Ishikawa (cell line): ENCODE results near the gene DNAJB13.

ENCODE experiments used
- EP300 ChIP-seq: IDR thresholded peaks from 2 replicates; pipeline ENCODE4 v1.6.1; 2012; ENCODE audit warnings: borderline replicate concordance
- TAF1 ChIP-seq: IDR thresholded peaks from 2 replicates; pipeline ENCODE4 v1.6.1; 2012; ENCODE audit warnings: low read depth, mild to moderate bottlenecking
- TEAD4 ChIP-seq: IDR thresholded peaks from 2 replicates; pipeline ENCODE4 v1.6.1; 2012
- ZBTB7A ChIP-seq: IDR thresholded peaks from 2 replicates; pipeline ENCODE4 v1.6.1; 2012; ENCODE audit warnings: low read depth
- TF ChIP-seq, protein P1 (sequence below): IDR thresholded peaks from 2 replicates; pipeline ENCODE4 v1.6.1; 2012

DNA sequence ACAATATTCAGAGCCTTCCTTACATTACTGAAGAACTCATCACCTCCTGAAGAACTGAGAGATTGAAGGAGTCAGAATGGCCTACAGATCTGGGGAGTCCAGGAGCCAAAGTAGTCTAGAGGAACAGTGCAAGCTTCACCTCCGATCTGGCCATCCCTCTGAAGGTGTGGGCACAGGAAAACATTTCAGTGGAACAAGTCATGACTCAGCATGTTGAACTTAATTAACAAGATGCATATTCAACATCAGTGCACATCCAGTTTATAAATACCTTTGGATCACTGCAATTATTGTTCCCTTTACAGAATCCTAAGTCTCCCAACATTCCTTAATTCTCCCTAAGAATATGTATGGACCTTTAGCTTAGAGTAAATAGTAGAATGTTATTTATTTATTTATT lies 48.5 kb upstream of the DNAJB13 start:
- no peak for TF ChIP-seq TEAD4
- TF ChIP-seq EP300: no peak
- no peak for TF ChIP-seq ZBTB7A
- no peak for TF ChIP-seq TAF1
- TF ChIP-seq, protein P1, sequence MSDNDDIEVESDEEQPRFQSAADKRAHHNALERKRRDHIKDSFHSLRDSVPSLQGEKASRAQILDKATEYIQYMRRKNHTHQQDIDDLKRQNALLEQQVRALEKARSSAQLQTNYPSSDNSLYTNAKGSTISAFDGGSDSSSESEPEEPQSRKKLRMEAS: no peak
